MM.1S (cell line): ENCODE results near the gene RNGTT.
A peak's percentile ranks its signal among the peaks of the same experiment; 100 is the strongest.
"Not testable (repeated sequence)": the region's sequence is repeated elsewhere in the genome, so short reads cannot be mapped to it uniquely, and the experiment has no call there.

Experiments used
- DNase-seq: peaks from one replicate; pipeline ENCODE4 v3.0.0-alpha.2; 2015
- H2AFZ ChIP-seq: fragments of 300-600 bp; sonication (generic); 2 replicates; pipeline ENCODE4 v1.6.0; 2016; ENCODE audit warnings: antibody characterized with exemption, low read length
- H3F3A ChIP-seq: fragments of 300-600 bp; sonication (generic); 2 replicates; pipeline ENCODE4 v1.6.1; 2016; ENCODE audit warnings: mild to moderate bottlenecking, antibody characterized with exemption, low read length, moderate library complexity, mixed read lengths; ENCODE audit not compliant: insufficient read depth
- H3K27ac ChIP-seq: fragments of 300-600 bp; sonication (generic); 2 replicates; pipeline ENCODE4 v1.5.1; 2016; ENCODE audit warnings: mild to moderate bottlenecking, low read length
- H3K27me3 ChIP-seq: fragments of 300-600 bp; sonication (generic); replicated peaks from 2 replicates; pipeline ENCODE4 v1.6.0; 2016; ENCODE audit warnings: low read length; ENCODE audit not compliant: insufficient read depth
- H3K36me3 ChIP-seq: fragments of 300-600 bp; sonication (generic); replicated peaks from 2 replicates; pipeline ENCODE4 v1.6.1; 2016; ENCODE audit warnings: mild to moderate bottlenecking, low read length, mixed read lengths; ENCODE audit not compliant: insufficient read depth
- H3K4me1 ChIP-seq: fragments of 300-600 bp; sonication (generic); 2 replicates; pipeline ENCODE4 v1.6.1; 2016; ENCODE audit warnings: low read length, mixed read lengths
- H3K4me2 ChIP-seq: fragments of 300-600 bp; sonication (generic); 2 replicates; pipeline ENCODE4 v1.6.0; 2016; ENCODE audit warnings: low read depth, low read length
- H3K4me3 ChIP-seq: fragments of 300-600 bp; sonication (generic); 2 replicates; pipeline ENCODE4 v1.5.1; 2016; ENCODE audit warnings: low read length, mixed read lengths
- H3K79me2 ChIP-seq: fragments of 300-600 bp; sonication (generic); 2 replicates; pipeline ENCODE4 v1.6.1; 2016; ENCODE audit warnings: mixed run types, low read length, mixed read lengths
- H3K9ac ChIP-seq: fragments of 300-600 bp; sonication (generic); 2 replicates; pipeline ENCODE4 v1.6.1; 2016; ENCODE audit warnings: low read length, mixed read lengths
- H3K9me2 ChIP-seq: fragments of 300-600 bp; sonication (generic); replicated peaks from 2 replicates; pipeline ENCODE4 v1.6.1; 2016; ENCODE audit warnings: mild to moderate bottlenecking, low read length, mixed read lengths; ENCODE audit not compliant: insufficient read depth
- H3K9me3 ChIP-seq: fragments of 300-600 bp; sonication (generic); replicated peaks from 2 replicates; pipeline ENCODE4 v1.6.1; 2016; ENCODE audit warnings: mild to moderate bottlenecking, low read length, mixed read lengths; ENCODE audit not compliant: insufficient read depth
- H4K20me1 ChIP-seq: fragments of 300-600 bp; sonication (generic); 2 replicates; pipeline ENCODE4 v1.6.1; 2016; ENCODE audit warnings: mild to moderate bottlenecking, low read length, moderate library complexity, mixed read lengths; ENCODE audit not compliant: insufficient read depth
- EZH2 ChIP-seq: fragments of 300-600 bp; sonication (generic); optimal IDR thresholded peaks from 2 replicates; pipeline ENCODE3; 2017; ENCODE audit warnings: low read depth, mild to moderate bottlenecking, antibody characterized with exemption, low read length, mixed read lengths
- EZH2phosphoT487 ChIP-seq: fragments of 300-600 bp; sonication (generic); IDR thresholded peaks from 2 replicates; pipeline ENCODE4 v1.6.1; 2018; ENCODE audit warnings: antibody characterized with exemption, low read length
- TF ChIP-seq, protein P1 (sequence below): fragments of 300-600 bp; sonication (generic); IDR thresholded peaks from 2 replicates; pipeline ENCODE4 v1.5.1; 2016; ENCODE audit warnings: antibody characterized with exemption, low read length, mixed read lengths

The RNGTT gene

DNA sequence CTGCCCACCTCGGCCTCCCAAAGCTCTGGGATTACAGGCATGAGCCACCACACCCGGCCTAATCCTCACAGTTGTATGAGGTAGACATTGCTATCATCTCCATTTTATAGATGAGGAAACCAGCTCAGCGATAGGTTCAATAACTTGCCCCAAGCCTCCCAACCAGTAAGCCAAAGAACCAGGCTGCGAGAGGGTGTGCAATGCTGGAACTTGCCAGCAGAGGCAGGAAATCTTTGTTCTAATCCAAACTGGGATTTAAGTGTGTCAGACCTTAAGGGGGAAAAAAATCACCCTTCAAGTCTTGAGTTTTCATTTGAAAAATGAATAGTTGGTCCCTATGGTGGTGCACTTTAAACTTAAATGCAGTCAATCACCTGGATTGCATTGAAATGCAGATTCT lies 20.1 kb upstream of the RNGTT start:
- Histone ChIP-seq H3K9me2 (no peaks in the 10 kb centered on the region), H3K4me3 (no peak overlapping the region), H4K20me1 (no peaks in the 10 kb centered on the region), H3K9ac (no peak overlapping the region), H3K27ac (no peak overlapping the region), H2AFZ (no peak overlapping the region), H3K27me3 (no peaks in the 10 kb centered on the region), H3K9me3 (no peaks in the 10 kb centered on the region), H3K4me1 (no peaks in the 10 kb centered on the region), H3K4me2 (no peak overlapping the region), H3K36me3 (no peaks in the 10 kb centered on the region), H3K79me2 (no peaks in the 10 kb centered on the region), H3F3A (no peaks in the 10 kb centered on the region)
- TF ChIP-seq EZH2phosphoT487: no peak
- TF ChIP-seq, protein P1, sequence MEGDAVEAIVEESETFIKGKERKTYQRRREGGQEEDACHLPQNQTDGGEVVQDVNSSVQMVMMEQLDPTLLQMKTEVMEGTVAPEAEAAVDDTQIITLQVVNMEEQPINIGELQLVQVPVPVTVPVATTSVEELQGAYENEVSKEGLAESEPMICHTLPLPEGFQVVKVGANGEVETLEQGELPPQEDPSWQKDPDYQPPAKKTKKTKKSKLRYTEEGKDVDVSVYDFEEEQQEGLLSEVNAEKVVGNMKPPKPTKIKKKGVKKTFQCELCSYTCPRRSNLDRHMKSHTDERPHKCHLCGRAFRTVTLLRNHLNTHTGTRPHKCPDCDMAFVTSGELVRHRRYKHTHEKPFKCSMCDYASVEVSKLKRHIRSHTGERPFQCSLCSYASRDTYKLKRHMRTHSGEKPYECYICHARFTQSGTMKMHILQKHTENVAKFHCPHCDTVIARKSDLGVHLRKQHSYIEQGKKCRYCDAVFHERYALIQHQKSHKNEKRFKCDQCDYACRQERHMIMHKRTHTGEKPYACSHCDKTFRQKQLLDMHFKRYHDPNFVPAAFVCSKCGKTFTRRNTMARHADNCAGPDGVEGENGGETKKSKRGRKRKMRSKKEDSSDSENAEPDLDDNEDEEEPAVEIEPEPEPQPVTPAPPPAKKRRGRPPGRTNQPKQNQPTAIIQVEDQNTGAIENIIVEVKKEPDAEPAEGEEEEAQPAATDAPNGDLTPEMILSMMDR: peak; percentile 47
- DNase-seq: no peak

DNA sequence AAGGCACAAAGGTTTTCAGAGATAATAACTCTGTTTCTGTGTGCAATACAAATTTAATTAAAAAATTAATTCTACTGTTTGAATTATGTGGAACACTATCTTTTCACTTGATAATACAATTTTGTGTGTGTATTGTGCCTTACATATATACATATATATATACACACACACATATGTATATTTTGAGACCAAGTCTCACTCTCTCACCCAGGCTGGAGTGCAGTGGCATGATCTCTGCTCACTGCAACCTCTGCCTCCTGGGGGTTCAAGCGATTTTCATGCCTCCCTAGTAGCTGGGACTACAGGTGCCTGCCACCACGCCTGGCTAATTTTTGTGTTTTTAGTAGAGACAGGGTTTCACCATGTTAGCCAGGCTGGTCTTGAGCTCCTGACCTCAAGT lies 19.7 kb upstream of the RNGTT start:
- not testable (repeated sequence) for DNase-seq, H3K9me3 ChIP-seq, H3F3A ChIP-seq, H3K79me2 ChIP-seq, H4K20me1 ChIP-seq, H3K4me1 ChIP-seq, H3K4me3 ChIP-seq, H3K36me3 ChIP-seq, H3K27me3 ChIP-seq, H2AFZ ChIP-seq, H3K9ac ChIP-seq, H3K4me2 ChIP-seq, H3K9me2 ChIP-seq, H3K27ac ChIP-seq

DNA sequence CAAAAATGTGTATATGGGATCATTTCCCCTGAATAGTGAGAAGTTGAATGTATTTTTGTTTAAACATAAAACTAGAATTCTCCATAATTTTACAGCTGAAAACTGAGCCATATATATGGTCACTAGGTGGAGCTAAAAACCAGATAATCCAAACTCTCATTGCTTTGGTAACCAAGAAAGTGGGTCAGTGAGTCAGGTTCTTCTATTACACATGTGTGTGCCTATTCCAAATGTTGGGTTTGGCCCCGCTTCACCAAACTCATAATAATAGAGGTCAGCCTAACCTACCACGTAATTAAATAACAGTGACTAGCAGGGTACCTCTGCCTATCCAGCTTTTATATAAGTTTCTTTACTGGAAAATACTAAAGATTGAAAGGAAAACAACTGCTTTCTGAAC lies 19.3 kb upstream of the RNGTT start:
- Histone ChIP-seq H3K4me3 (no peak overlapping the region), H2AFZ (no peak overlapping the region), H3K4me1 (no peaks in the 10 kb centered on the region), H3K9ac (no peak overlapping the region), H3K79me2 (no peaks in the 10 kb centered on the region), H3K4me2 (no peak overlapping the region), H3K27me3 (no peaks in the 10 kb centered on the region), H3K36me3 (no peaks in the 10 kb centered on the region), H3K9me2 (no peaks in the 10 kb centered on the region), H3F3A (no peaks in the 10 kb centered on the region), H3K27ac (no peak overlapping the region), H4K20me1 (no peaks in the 10 kb centered on the region), H3K9me3 (no peaks in the 10 kb centered on the region)
- peak; percentile 61 for DNase-seq
- TF ChIP-seq, protein P1: peak; percentile 77
- no peak for TF ChIP-seq EZH2phosphoT487
- no peak for TF ChIP-seq EZH2

DNA sequence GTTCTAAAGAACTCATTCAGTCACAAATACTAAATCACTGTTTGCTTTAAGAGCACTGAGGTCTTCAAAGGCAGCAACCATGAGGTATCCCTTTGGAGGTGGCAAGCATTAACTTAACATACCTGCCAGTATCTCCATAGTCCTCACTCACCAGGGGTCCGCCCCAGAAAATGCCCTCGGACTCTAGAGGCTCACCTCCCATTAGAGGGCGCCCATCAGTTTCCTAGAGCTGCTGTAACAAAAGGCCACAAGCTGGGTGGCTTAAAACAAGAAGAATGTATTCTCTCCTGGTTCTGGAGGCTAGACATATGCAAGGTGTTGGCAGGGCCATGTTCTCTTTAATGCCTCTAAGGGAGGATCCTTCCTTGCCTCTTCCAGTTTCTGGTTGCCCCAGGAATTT lies 12.0 kb upstream of the RNGTT start:
- Histone ChIP-seq H3K4me3 (no peak overlapping the region), H3K27me3 (no peaks in the 10 kb centered on the region), H3K4me1 (no peaks in the 10 kb centered on the region), H3K9me2 (no peaks in the 10 kb centered on the region), H3K9ac (no peak overlapping the region), H3K36me3 (no peaks in the 10 kb centered on the region), H3K27ac (no peak overlapping the region), H2AFZ (no peak overlapping the region), H4K20me1 (no peaks in the 10 kb centered on the region), H3K79me2 (no peaks in the 10 kb centered on the region), H3K9me3 (no peaks in the 10 kb centered on the region), H3F3A (no peaks in the 10 kb centered on the region), H3K4me2 (no peak overlapping the region)
- DNase-seq: no peak
- TF ChIP-seq EZH2: no peak
- TF ChIP-seq, protein P1: peak; percentile 24
